IPS-11a (cell line): ENCODE data around the gene C2orf92.

Source experiments
- H3K4me3 ChIP-seq: one replicate; pipeline ENCODE4 v1.5.1; 2013; ENCODE audit warnings: low read depth, low read length, control low read depth

Gene C2orf92

GRCh38 chr2:97712693-97713295, 43.3 kb downstream of the C2orf92 start:
- no peak overlapping the region for H3K4me3 ChIP-seq

- H3K4me3 ChIP-seq = no peak within 1 kb of the TSS
Measured at GRCh38 chr2:97713296-97714083, 44.0 kb downstream of the C2orf92 start, which contains the start of gene ZAP70. ZAP70 (plus strand) TSS chr2:97713576; CDS start chr2:97724037, 10,461 bp downstream.

DNA sequence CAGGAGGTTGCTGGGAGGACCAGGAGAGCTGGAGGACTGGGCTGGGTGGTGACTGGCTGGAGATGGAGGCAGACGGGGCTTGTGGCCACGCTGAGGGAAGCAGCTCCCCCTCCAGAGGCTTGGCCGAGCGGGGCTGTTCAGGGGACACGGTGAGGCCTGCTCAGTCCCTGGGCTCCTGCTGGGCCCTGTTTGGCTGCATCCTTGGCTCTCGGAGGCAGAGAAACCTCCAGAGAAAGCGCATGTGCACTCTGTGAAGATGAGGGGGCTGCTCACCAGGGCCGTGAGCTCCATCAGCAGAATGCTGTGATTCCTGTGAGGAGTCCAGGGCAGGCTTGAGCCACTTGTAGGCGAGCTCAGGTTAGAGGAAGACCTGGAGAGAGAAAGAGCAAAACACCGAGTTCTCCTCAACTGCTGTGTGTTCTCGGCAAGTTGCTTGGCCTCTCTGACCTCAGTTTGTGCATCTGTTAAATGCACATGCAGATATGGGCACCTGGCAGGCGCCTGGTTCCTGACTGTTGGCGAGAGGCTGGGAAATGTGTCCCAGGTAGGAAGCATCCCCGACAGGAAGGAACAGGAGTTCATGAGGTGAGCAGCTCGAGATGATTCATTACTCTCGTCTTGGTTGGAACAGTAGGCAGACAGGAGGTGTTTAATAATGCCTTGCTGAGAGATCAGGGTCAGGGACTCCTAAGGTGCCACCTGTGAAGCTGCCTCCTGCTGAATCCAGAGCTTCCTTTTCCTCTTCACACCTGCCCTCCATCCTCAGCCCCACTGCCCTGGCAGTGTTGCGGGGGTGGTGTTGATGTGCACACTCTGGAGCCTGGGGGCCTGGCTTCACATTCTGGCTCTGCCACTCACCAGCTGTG, 44.8 kb downstream of the C2orf92 start:
- no peak overlapping the region for H3K4me3 ChIP-seq

GRCh38 chr2:97714950-97715652, 45.6 kb downstream of the C2orf92 start:
- no peak overlapping the region for H3K4me3 ChIP-seq

GRCh38 chr2:97715951-97716694, 46.6 kb downstream of the C2orf92 start:
- H3K4me3 ChIP-seq = no peak overlapping the region

- no peak overlapping the region for H3K4me3 ChIP-seq
Measured at GRCh38 chr2:97716695-97717612, 47.4 kb downstream of the C2orf92 start.

DNA sequence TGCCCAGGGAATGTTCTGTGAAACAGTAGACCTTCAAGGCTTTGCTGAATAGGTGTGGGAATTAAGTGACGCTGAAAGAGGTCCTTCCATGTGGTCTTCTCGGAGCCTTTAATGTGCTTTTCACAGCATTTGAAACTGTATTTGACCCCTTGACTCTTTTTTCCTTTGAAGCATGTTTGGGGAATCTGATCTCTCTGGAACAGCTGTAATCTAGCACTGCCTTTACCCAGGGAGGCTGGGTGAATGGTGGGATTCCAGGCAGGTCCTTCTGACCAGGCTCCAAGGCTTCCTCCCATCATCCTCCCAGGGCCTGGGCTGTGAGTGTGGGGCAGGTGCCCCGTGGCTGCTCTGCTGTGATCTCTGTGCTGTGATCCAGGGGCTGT, 48.1 kb downstream of the C2orf92 start:
- H3K4me3 ChIP-seq = no peak overlapping the region

DNA sequence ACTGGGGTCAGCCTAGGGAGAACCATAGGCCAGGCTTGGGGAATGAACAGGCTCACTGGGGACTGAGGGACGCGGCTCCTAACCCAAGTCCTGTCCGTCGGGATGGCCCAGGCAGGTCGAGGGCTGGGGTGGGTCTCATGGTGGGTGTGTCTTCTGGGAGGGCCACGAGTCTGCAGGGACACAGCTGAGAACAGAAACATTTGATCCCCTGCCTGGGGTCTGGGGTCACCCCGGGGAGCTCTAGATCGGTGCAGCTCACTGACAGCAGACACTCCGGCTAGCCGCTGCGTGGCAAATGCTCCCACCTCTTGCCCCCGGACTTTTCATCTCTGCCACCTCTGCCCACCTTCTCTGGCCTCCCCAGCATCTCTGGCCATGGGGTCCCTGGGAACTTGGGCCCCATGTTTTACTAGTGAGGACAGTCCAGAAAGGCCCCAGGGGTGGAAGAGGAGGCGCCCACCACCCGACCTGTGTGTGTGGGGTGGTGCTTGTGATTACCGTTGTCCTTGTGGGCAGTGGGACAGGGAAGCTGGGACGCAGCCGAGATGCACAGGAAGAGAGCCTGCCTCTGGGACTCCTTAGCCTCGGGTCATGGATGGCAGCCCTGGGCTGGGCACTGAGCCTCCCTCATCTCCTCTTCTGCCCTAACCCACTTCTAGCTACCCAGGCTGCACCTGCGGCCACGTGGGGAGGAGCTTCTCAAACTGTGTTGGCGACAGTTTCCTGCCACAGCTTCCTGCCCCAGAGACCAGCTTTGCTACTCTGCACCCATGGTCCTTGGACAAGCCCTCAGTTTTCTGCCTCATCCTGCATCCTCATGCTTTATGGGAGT, 48.8 kb downstream of the C2orf92 start:
- H3K4me3 ChIP-seq = no peak overlapping the region

DNA sequence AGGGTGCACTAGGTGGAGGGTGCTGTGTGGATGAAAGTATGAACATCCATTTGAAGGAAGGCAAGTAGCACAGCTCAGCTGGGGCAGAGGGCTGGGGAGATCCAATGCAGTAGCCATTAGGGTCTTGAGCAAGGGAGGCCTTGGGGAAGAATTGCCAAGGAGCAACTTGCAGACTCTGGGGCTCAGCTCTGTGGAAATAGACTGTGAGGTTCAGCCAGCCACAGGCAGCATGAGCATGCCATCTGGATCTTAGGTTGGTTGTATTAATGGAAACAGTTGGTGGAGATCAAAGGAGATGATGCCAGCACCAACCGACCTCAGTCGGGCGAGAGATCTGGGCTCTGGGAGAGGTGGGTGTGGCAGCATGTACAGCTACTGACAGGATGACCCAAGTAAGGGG, 49.4 kb downstream of the C2orf92 start:
- no peak overlapping the region for H3K4me3 ChIP-seq

- no peak overlapping the region for H3K4me3 ChIP-seq
Measured at GRCh38 chr2:97719362-97720155, 50.0 kb downstream of the C2orf92 start.

DNA sequence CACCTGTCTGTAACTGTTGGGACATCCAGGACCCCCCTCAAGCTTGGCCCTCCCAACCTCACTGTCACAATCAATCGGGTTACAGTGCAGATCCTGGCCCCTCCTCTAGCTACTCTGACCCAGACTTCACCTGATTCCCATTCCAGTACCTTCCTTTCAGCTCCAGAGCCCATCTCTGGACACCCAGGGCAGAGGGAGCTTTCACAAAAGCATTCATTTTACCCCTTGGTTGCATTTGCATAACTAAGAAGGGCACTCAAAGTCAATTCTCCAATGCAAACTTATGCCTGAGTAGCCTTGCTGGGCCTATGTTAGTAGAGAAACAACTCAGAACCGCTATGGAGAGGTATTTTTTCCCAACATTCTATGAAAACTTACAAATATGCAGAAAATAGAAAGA, 51.2 kb downstream of the C2orf92 start:
- H3K4me3 ChIP-seq = no peak overlapping the region

- H3K4me3 ChIP-seq = no peak overlapping the region
Measured at GRCh38 chr2:97722227-97722626, 52.7 kb downstream of the C2orf92 start.

DNA sequence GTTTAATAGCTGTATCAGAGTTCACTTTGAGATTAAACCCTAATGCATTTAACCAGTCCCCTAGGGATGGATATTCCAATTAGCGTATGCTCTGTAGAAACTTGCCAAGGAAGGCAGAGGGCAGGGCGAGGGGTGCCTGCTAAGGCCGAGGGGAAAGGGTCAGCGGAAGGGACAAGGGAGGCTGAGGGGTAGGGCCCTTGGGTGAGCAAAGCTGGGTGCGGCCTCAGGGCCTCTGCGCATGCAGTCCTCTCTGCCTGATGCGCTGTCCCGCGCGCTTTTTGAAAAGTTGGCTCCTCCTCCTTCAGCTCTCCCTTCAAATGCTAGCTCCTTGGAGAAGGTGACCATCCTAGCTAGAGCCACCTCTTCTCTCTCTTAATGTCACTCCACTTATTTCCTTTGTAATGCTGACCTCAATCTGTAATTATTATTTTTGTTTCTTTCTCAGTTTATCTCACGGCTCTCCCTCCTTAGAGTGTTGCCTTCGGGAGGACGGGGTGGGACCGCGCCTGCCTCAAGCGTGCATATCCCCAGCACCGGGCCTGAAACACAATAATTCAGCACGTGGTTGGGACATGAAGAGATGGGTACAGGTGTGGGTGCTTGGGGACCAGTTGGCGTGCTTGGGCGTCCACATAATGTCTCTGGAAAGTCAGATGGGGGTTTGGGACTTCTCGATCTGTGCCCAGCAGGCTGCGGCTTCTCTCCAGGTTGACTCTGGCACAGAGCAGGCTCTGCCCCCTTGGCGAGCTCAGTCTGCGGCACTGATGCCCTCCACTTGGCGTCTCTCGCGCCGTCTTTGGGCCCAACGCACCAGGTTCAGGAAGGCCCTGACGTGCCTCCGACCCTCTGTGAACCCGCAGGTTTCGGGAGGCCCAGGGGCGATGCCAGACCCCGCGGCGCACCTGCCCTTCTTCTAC, 53.9 kb downstream of the C2orf92 start:
- no peak overlapping the region for H3K4me3 ChIP-seq

- H3K4me3 ChIP-seq = no peak overlapping the region
Measured at GRCh38 chr2:97724073-97724410, 54.5 kb downstream of the C2orf92 start.

DNA sequence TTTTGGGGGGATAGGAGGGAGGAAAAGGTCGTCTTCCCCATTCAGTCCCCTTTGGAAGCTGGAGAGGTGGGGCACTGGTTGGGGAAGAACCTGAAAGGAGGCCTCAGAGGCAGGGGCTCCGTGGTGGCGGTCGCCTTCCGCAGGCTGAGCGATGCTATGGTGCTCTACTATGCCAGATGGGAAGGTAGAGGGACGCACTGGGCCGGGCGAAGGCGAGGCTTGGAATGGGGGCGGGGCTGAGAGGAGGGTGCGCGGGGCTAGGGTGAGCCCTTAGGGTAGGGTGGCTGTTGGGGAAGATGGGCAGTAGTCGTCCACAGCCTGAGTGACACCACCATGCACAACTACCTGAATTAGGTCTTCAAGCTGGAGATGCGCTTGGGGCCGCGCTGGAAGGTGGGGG, 55.0 kb downstream of the C2orf92 start:
- no peak overlapping the region for H3K4me3 ChIP-seq

DNA sequence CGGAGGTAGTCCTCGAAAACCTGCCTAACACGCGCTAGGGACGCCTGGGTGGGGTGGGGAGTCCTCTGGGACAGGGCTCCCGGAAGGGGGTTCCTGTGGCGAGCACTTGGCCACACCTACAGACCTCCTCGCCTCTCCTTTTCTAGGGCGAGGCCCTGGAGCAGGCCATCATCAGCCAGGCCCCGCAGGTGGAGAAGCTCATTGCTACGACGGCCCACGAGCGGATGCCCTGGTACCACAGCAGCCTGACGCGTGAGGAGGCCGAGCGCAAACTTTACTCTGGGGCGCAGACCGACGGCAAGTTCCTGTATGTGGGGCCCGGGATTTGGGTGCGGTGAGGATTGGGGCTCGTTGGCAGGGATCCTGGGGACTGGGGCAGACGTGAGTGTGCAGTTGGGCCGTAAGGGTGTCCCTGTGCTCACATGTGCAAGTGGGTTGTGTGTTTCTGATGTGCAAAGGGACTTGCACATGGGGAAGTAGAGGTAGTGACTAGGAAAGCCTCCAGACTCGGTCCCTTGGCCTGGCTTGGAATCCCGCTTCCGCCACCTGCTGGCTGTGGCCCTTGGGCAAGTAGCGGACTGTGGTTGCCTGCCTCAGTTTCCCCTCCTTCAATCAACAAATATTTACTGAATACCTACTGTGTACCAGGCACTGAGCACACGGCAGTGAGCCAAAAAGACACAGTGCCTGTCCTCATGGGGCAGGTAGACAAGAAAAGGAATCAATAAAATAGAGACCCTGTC, 55.6 kb downstream of the C2orf92 start:
- H3K4me3 ChIP-seq = no peak overlapping the region
